H1 (cell line): ENCODE data around the gene GPHB5. TPM values are rescaled to one million over a fixed set of nuclear protein-coding genes. Genes with fewer than 3 reads are reported as not detected.

Source experiments
- CTCF ChIA-PET: fragments of 300-600 bp; sonication (Branson Sonifier 250); formaldehyde crosslinking; loops from one replicate; lab custom pipeline; 2021; ENCODE audit not compliant: partially characterized antibody; lab: Charles Lee
- POLR2A ChIA-PET: fragments of 300-600 bp; sonication (Branson Sonifier 250); formaldehyde crosslinking; loops from one replicate; lab custom pipeline; 2021; ENCODE audit warnings: inconsistent platforms; ENCODE audit not compliant: partially characterized antibody; lab: Charles Lee
- DNase-seq, 2 experiments: peaks; one replicate each; pipeline versions ENCODE4 v3.0.0 to v3.0.0-alpha.2; 2010 to 2022; ENCODE audit warnings: low spot score in 2 of 2, low read depth in 1 of 2, mixed read lengths in 1 of 2
- FAIRE-seq: peaks from 2 replicates; lab custom pipeline; 2011; peaks lifted over from hg19 to GRCh38; lab: Jason Lieb, UNC
- H2AFZ ChIP-seq: 2 replicates; pipeline ENCODE4 v1.8.1; 2012; ENCODE audit warnings: low read length, inconsistent platforms
- H2AK5ac ChIP-seq: 2 replicates; pipeline ENCODE4 v1.6.1; 2013; ENCODE audit warnings: low read depth, low read length
- H2BK120ac ChIP-seq: replicated peaks from 2 replicates; pipeline ENCODE3; 2013; ENCODE audit warnings: low read depth, low read length, inconsistent platforms
- H2BK12ac ChIP-seq: 2 replicates; pipeline ENCODE4 v1.6.1; 2013; ENCODE audit warnings: low read depth, low read length
- H2BK15ac ChIP-seq: 2 replicates; pipeline ENCODE4 v1.6.1; 2013; ENCODE audit warnings: low read length
- H2BK20ac ChIP-seq: 2 replicates; pipeline ENCODE4 v1.6.1; 2013; ENCODE audit warnings: low read length
- H2BK5ac ChIP-seq: 2 replicates; pipeline ENCODE4 v1.6.1; 2013; ENCODE audit warnings: low read depth, low read length
- H3K14ac ChIP-seq: 2 replicates; pipeline ENCODE4 v1.6.1; 2013; ENCODE audit warnings: inconsistent platforms; ENCODE audit not compliant: insufficient read length
- H3K18ac ChIP-seq: 2 replicates; pipeline ENCODE4 v1.6.1; 2013; ENCODE audit warnings: low read length; ENCODE audit errors: extremely low read depth
- H3K23ac ChIP-seq: 2 replicates; pipeline ENCODE4 v1.6.1; 2013; ENCODE audit warnings: inconsistent platforms; ENCODE audit not compliant: insufficient read length
- H3K23me2 ChIP-seq: 2 replicates; pipeline ENCODE4 v1.6.1; 2013; ENCODE audit warnings: low read depth, low read length
- H3K27ac ChIP-seq: 2 replicates; pipeline ENCODE4 v1.6.1; 2011; ENCODE audit warnings: low read depth, low read length, inconsistent platforms
- H3K27me3 ChIP-seq, 4 experiments: replicated peaks in 1 of 4; 1 replicate in 1 of 4; 2 replicates in 3 of 4; pipeline versions ENCODE4 v1.6.1 to v1.8.1; 2011 to 2013; ENCODE audit warnings: low read length in 3 of 4, mild to moderate bottlenecking in 3 of 4, inconsistent platforms in 2 of 4, mixed read lengths in 2 of 4, moderate library complexity in 1 of 4; ENCODE audit not compliant: control insufficient read depth in 3 of 4, insufficient read depth in 3 of 4; ENCODE audit errors: extremely low read depth in 1 of 4
- H3K36me3 ChIP-seq, 4 experiments: 2 replicates each; pipeline versions ENCODE4 v1.6.1 to v1.8.1; 2011 to 2013; ENCODE audit warnings: mild to moderate bottlenecking in 4 of 4, low read length in 3 of 4, moderate library complexity in 2 of 4, control low read depth in 1 of 4, inconsistent platforms in 1 of 4; ENCODE audit not compliant: insufficient read depth in 4 of 4, control insufficient read depth in 2 of 4
- H3K4ac ChIP-seq: replicated peaks from 2 replicates; pipeline ENCODE3; 2013; ENCODE audit warnings: low read length, low read depth, mixed read lengths, inconsistent platforms; ENCODE audit not compliant: insufficient read length
- H3K4me1 ChIP-seq, 4 experiments: replicated peaks in 1 of 4; 1 replicate in 1 of 4; 2 replicates in 3 of 4; pipeline versions ENCODE4 v1.6.1 to v1.8.1; 2011 to 2013; ENCODE audit warnings: low read length in 3 of 4, inconsistent platforms in 2 of 4, mixed read lengths in 1 of 4; ENCODE audit not compliant: insufficient read depth in 4 of 4, control insufficient read depth in 3 of 4
- H3K4me2 ChIP-seq, 2 experiments: 2 replicates each; pipeline versions ENCODE4 v1.6.1 to v1.8.1; 2011 to 2013; ENCODE audit warnings: low read depth in 2 of 2, low read length in 2 of 2, control low read depth in 1 of 2, inconsistent platforms in 1 of 2, mild to moderate bottlenecking in 1 of 2; ENCODE audit not compliant: insufficient read depth in 1 of 2
- H3K4me3 ChIP-seq, 4 experiments: fragments of 200-600, 300-600 bp in 1 of 4; sonication (generic), shearing (Covaris generic), sonication (Bioruptor Twin) in 1 of 4; 2 replicates each; pipeline versions ENCODE4 v1.5.1 to v1.8.1; 2011 to 2016; ENCODE audit warnings: low read length in 4 of 4, low read depth in 3 of 4, control low read depth in 2 of 4, inconsistent platforms in 2 of 4, mild to moderate bottlenecking in 2 of 4, mixed read lengths in 1 of 4, moderate library complexity in 1 of 4; ENCODE audit not compliant: insufficient read depth in 2 of 4; ENCODE audit errors: extremely low read depth in 1 of 4
- H3K56ac ChIP-seq: replicated peaks from 2 replicates; pipeline ENCODE3; 2013; ENCODE audit warnings: low read depth, mild to moderate bottlenecking, mixed read lengths, low read length, inconsistent platforms; ENCODE audit not compliant: insufficient read length
- H3K79me1 ChIP-seq: 2 replicates; pipeline ENCODE4 v1.6.1; 2013; ENCODE audit warnings: low read depth, low read length, control low read depth
- H3K79me2 ChIP-seq, 2 experiments: 2 replicates each; pipeline versions ENCODE4 v1.6.1 to v1.8.1; 2012 to 2013; ENCODE audit warnings: low read length in 2 of 2, mild to moderate bottlenecking in 2 of 2, inconsistent platforms in 1 of 2; ENCODE audit not compliant: insufficient read depth in 2 of 2, control insufficient read depth in 1 of 2
- H3K9ac ChIP-seq, 4 experiments: replicated peaks in 1 of 4; 1 replicate in 1 of 4; 2 replicates in 3 of 4; pipeline versions ENCODE4 v1.6.1 to v1.8.1; 2011 to 2013; ENCODE audit warnings: low read depth in 3 of 4, low read length in 3 of 4, control low read depth in 2 of 4, mild to moderate bottlenecking in 2 of 4, moderate library complexity in 2 of 4, inconsistent platforms in 1 of 4; ENCODE audit errors: extremely low read depth in 1 of 4
- H3K9me3 ChIP-seq, 2 experiments: 2 replicates each; pipeline versions ENCODE4 v1.6.1 to v1.8.1; 2012 to 2013; ENCODE audit warnings: mild to moderate bottlenecking in 2 of 2, moderate library complexity in 2 of 2, control low read depth in 1 of 2, inconsistent platforms in 1 of 2, low read depth in 1 of 2, low read length in 1 of 2, mixed read lengths in 1 of 2; ENCODE audit not compliant: insufficient read depth in 2 of 2
- H4K20me1 ChIP-seq, 2 experiments: replicated peaks in 1 of 2; 2 replicates each; pipeline versions ENCODE3 to v1.8.1; 2011 to 2013; ENCODE audit warnings: inconsistent platforms in 2 of 2, low read length in 2 of 2, mild to moderate bottlenecking in 1 of 2; ENCODE audit not compliant: insufficient read depth in 2 of 2, control insufficient read depth in 1 of 2
- H4K5ac ChIP-seq: 2 replicates; pipeline ENCODE4 v1.6.1; 2013; ENCODE audit warnings: low read length, low read depth, mixed read lengths, inconsistent platforms; ENCODE audit not compliant: insufficient read length
- H4K8ac ChIP-seq: 2 replicates; pipeline ENCODE4 v1.8.0; 2013; ENCODE audit warnings: mild to moderate bottlenecking, moderate library complexity, low read length, inconsistent platforms; ENCODE audit not compliant: insufficient read depth; ENCODE audit errors: extremely low read depth
- H4K91ac ChIP-seq: replicated peaks from 2 replicates; pipeline ENCODE3; 2013; ENCODE audit warnings: low read length, mixed read lengths, inconsistent platforms; ENCODE audit not compliant: insufficient read length
- ATF2 ChIP-seq: IDR thresholded peaks from 2 replicates; pipeline ENCODE4 v1.6.1; 2012; ENCODE audit warnings: low read length, inconsistent platforms
- CTCF ChIP-seq, 3 experiments: IDR thresholded peaks; 1 replicate in 2 of 3; 2 replicates in 1 of 3; pipeline versions ENCODE4 v1.5.1 to v1.6.1; 2011; ENCODE audit warnings: low read length in 3 of 3, mild to moderate bottlenecking in 3 of 3, inconsistent platforms in 2 of 3, low read depth in 1 of 3, moderate library complexity in 1 of 3; ENCODE audit not compliant: insufficient read depth in 1 of 3; ENCODE audit errors: control extremely low read depth in 1 of 3
- JUND ChIP-seq: IDR thresholded peaks from 2 replicates; pipeline ENCODE4 v1.6.1; 2011; ENCODE audit warnings: mild to moderate bottlenecking, improper control_type of control experiment, low read length
- POLR2AphosphoS5 ChIP-seq: IDR thresholded peaks from 2 replicates; pipeline ENCODE4 v1.6.1; 2011; ENCODE audit warnings: low read depth, low read length
- RNF2 ChIP-seq: fragments of 200-900, 300-1000 bp; sonication (generic); IDR thresholded peaks from 2 replicates; pipeline ENCODE4 v1.7.1; 2016; ENCODE audit warnings: borderline replicate concordance, low read depth, mild to moderate bottlenecking, antibody characterized with exemption, low read length; ENCODE audit not compliant: poor library complexity, severe bottlenecking; ENCODE audit errors: missing control alignments
- RXRA ChIP-seq: IDR thresholded peaks from 2 replicates; pipeline ENCODE4 v1.6.1; 2011; ENCODE audit warnings: low read depth, mild to moderate bottlenecking, low read length, moderate library complexity; ENCODE audit not compliant: insufficient read depth
- SAP30 ChIP-seq: fragments of 300-600 bp; sonication (generic); IDR thresholded peaks from 2 replicates; pipeline ENCODE4 v1.7.1; 2012; ENCODE audit warnings: low read length, moderate library complexity, mild to moderate bottlenecking, inconsistent platforms; ENCODE audit not compliant: insufficient read depth, insufficient replicate concordance
- SIRT6 ChIP-seq: IDR thresholded peaks from one replicate; pipeline ENCODE4 v1.7.1; 2012; ENCODE audit warnings: low read length, inconsistent platforms
- SIX5 ChIP-seq: IDR thresholded peaks from 2 replicates; pipeline ENCODE4 v1.6.1; 2011; ENCODE audit warnings: mild to moderate bottlenecking, low read depth, low read length
- SP1 ChIP-seq: IDR thresholded peaks from 2 replicates; pipeline ENCODE4 v1.6.1; 2011; ENCODE audit warnings: low read depth, low read length
- WGBS, 2 experiments: shearing (Covaris generic) in 1 of 2; methylation state at CpG; one replicate each; pipeline versions ENCODE4 v1.1.6 to v1.1.7; 2013 to 2015; ENCODE audit warnings: low lambda C conversion rate in 2 of 2, mixed read lengths in 2 of 2, inconsistent platforms in 1 of 2, low coverage in 1 of 2, missing lambda C conversion rate in 1 of 2; ENCODE audit not compliant: insufficient replicate concordance in 2 of 2, insufficient coverage in 1 of 2, insufficient read length in 1 of 2; ENCODE audit errors: extremely low coverage in 1 of 2, missing lambda C conversion rate in 1 of 2; 5-methylcytosine and 5-hydroxymethylcytosine counted together
- polyA plus RNA-seq, 7 experiments: library from polyadenylated mRNA; depleted of rRNA in 3 of 7; stranded (reverse) in 5 of 7; unstranded in 2 of 7; fragments of >200 nt in 5 of 7; fragments of 200-250 nt in 2 of 7; gene quantifications; 1 replicate in 5 of 7; 2 replicates in 1 of 7; 4 replicates in 1 of 7; pipeline versions ENCODE4 v1.2.1 to v1.2.3, GENCODE V29; 2011 to 2013; ENCODE audit warnings: missing spikeins in 2 of 7, mixed read lengths in 2 of 7
- total RNA-seq: library from RNA; stranded (reverse); fragmentation: NEBNext Ultra II Directional; extraction: Animal tissue kit (Norgen Biotek cat#: 25700); gene quantifications from 2 replicates; pipeline ENCODE4 v1.2.1, GENCODE V29; 2021

GPHB5 gene
- total and polyA plus RNA-seq, 2 of the 8 experiments (the other 6 are each of a cell fraction or from before 2014, with no cell fraction given), result not detected

GRCh38 chr14:63288853-63289252, 29.9 kb downstream of the GPHB5 start:
- H3K9me3 ChIP-seq, result no peaks in the 10 kb centered on the region
- H3K4me2 ChIP-seq, result no peak overlapping the region
- no peak overlapping the region for H3K9ac ChIP-seq
- ChIA-PET POLR2A (no interaction called here), CTCF (interaction anchor here (1.2 to 1.6 kb wide), 2 partner anchors 12 to 1109 kb away, joined by 3 to 7 read pairs; no protein-coding TSS in a partner anchor)
- DNase-seq, result no peak
- H3K4ac ChIP-seq, result no peak overlapping the region
- no peak overlapping the region for H4K8ac ChIP-seq
- H3K4me1 ChIP-seq, result peaks cover 2 to 6% (median 5%) of the 10 kb centered on the region in 4 experiments; a peak in 5 of 7 replicates
- H4K5ac ChIP-seq, result no peak overlapping the region
- H3K56ac ChIP-seq, result no peak overlapping the region
- no peak overlapping the region for H2BK15ac ChIP-seq
- H3K14ac ChIP-seq, result no peak overlapping the region
- no peak overlapping the region for H2BK20ac ChIP-seq
- H2BK5ac ChIP-seq, result no peak overlapping the region
- no peaks in the 10 kb centered on the region for H3K23me2 ChIP-seq
- H3K18ac ChIP-seq, result no peak overlapping the region
- no peak overlapping the region for H2AK5ac ChIP-seq
- H4K91ac ChIP-seq, result no peak overlapping the region
- no peaks in the 10 kb centered on the region for H4K20me1 ChIP-seq
- no peaks in the 10 kb centered on the region for H3K27me3 ChIP-seq
- no peak overlapping the region for H2BK120ac ChIP-seq
- no peak overlapping the region for H3K4me3 ChIP-seq
- no peaks in the 10 kb centered on the region for H3K79me2 ChIP-seq
- H2AFZ ChIP-seq, result no peak overlapping the region
- no peak overlapping the region for H2BK12ac ChIP-seq
- WGBS, 2 experiments, result 100% methylated on average over 1 of the region's 1 CpG; no CpG with 5 or more reads in 1 of the 2 experiments
- no peak for FAIRE-seq
- H3K27ac ChIP-seq, result no peak overlapping the region
- no peak overlapping the region for H3K23ac ChIP-seq
- no peaks in the 10 kb centered on the region for H3K79me1 ChIP-seq
- no peaks in the 10 kb centered on the region for H3K36me3 ChIP-seq
- TF ChIP-seq SIX5, result no peak
- no peak for TF ChIP-seq CTCF (IDR thresholded peaks at IDR 0.05; ENCODE audit: control extremely low read depth in 1 of 3, insufficient read depth in 1 of 3, low read depth in 1 of 3, low read length in 3 of 3)
- no peak for TF ChIP-seq ATF2
- TF ChIP-seq SP1, result no peak
- TF ChIP-seq POLR2AphosphoS5, result no peak
- no peak for TF ChIP-seq RXRA
- TF ChIP-seq JUND, result no peak
- no peak for TF ChIP-seq RNF2
- TF ChIP-seq SIRT6, result no peak
- no peak for TF ChIP-seq SAP30
